ENCODE measurements around the gene TMEM61. TPM values are rescaled to one million over a fixed set of nuclear protein-coding genes. Genes with fewer than 3 reads are reported as not detected.

Gene TMEM61
- total RNA-seq, 2 donors from 2014 or later = 3.4 TPM; not detected in 1

DNA sequence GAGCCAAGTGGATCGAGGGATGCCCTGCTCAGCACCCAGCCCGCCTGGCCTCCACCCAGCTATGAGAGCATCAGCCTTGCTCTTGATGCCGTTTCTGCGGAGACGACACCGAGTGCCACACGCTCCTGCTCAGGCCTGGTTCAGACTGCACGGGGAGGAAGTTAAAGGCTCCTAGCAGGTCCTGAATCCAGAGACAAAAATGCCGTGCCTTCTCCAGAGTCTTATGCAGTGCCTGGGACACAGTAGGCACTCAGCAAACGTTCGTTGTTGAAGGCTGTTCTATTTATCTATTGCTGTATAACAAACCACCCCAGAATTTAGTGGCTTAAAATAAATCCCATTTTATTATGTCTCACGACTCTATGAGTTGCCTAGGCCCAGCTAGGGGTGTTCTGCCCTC is 11.5 kb downstream of the TMEM61 start:
- no peaks in the 10 kb centered on the region for H3K9me3 ChIP-seq
- ATAC-seq (ENCODE audit: insufficient number of reproducible peaks, low FRiP score, low read depth) (no peak), DNase-seq (ENCODE audit: low spot score) (no peak)
- H3K27me3 ChIP-seq (replicated peaks; ENCODE audit: insufficient read depth) = no peaks in the 10 kb centered on the region
- TF ChIP-seq, protein P1, sequence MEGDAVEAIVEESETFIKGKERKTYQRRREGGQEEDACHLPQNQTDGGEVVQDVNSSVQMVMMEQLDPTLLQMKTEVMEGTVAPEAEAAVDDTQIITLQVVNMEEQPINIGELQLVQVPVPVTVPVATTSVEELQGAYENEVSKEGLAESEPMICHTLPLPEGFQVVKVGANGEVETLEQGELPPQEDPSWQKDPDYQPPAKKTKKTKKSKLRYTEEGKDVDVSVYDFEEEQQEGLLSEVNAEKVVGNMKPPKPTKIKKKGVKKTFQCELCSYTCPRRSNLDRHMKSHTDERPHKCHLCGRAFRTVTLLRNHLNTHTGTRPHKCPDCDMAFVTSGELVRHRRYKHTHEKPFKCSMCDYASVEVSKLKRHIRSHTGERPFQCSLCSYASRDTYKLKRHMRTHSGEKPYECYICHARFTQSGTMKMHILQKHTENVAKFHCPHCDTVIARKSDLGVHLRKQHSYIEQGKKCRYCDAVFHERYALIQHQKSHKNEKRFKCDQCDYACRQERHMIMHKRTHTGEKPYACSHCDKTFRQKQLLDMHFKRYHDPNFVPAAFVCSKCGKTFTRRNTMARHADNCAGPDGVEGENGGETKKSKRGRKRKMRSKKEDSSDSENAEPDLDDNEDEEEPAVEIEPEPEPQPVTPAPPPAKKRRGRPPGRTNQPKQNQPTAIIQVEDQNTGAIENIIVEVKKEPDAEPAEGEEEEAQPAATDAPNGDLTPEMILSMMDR (IDR thresholded peaks at IDR 0.05) = no peak
- no peak overlapping the region for H3K27ac ChIP-seq
- H3K4me3 ChIP-seq = no peak overlapping the region
- no peaks in the 10 kb centered on the region for H3K36me3 ChIP-seq
- peaks cover 2 to 28% of the 10 kb centered on the region in 2 donors for H3K4me1 ChIP-seq (ENCODE audit: control insufficient read depth in 1 of 2, low read depth in 2 of 2)

DNA sequence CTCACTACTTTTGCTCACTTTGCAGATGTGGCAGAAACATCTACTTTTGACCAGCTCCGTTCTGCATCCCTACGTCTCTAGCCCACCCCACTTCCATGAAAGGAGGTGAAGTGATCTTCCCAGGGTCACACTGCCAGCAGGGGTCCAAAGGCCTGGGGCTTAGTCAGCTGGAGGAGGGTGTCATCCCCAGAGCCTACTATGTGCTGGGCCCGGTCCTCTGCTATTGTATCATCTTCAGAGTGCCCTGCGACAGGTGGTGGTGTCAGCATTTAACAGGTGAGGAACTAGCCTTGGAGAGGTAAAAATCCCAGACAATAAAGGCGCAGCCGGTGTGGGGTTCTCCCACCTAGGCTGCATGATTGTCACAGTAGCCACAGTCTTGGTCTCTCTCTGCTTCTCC is 12.7 kb downstream of the TMEM61 start:
- ATAC-seq (ENCODE audit: insufficient number of reproducible peaks, low FRiP score, low read depth) (no peak), DNase-seq (ENCODE audit: low spot score) (no peak)
- no peak overlapping the region for H3K4me3 ChIP-seq
- H3K4me1 ChIP-seq (ENCODE audit: control insufficient read depth in 1 of 2, low read depth in 2 of 2) = peaks cover 2 to 21% of the 10 kb centered on the region in 2 donors
- H3K27ac ChIP-seq = no peak overlapping the region
- no peaks in the 10 kb centered on the region for H3K9me3 ChIP-seq
- TF ChIP-seq, protein P1 (IDR thresholded peaks at IDR 0.05) = no peak
- H3K27me3 ChIP-seq (replicated peaks; ENCODE audit: insufficient read depth) = no peaks in the 10 kb centered on the region
- H3K36me3 ChIP-seq = no peaks in the 10 kb centered on the region

- TF ChIP-seq, protein P1 (IDR thresholded peaks at IDR 0.05) = no peak
- Histone ChIP-seq H3K27ac (no peak overlapping the region), H3K27me3 (replicated peaks; ENCODE audit: insufficient read depth) (no peaks in the 10 kb centered on the region), H3K4me3 (no peak overlapping the region), H3K4me1 (ENCODE audit: control insufficient read depth in 1 of 2, low read depth in 2 of 2) (peaks cover 2 to 18% of the 10 kb centered on the region in 2 donors), H3K36me3 (no peaks in the 10 kb centered on the region), H3K9me3 (no peaks in the 10 kb centered on the region)
- DNase-seq (ENCODE audit: low spot score) = no peak
- ATAC-seq (ENCODE audit: insufficient number of reproducible peaks, low FRiP score, low read depth) = no peak
Measured at GRCh38 chr1:54994355-54994990, 14.0 kb downstream of the TMEM61 start.

DNA sequence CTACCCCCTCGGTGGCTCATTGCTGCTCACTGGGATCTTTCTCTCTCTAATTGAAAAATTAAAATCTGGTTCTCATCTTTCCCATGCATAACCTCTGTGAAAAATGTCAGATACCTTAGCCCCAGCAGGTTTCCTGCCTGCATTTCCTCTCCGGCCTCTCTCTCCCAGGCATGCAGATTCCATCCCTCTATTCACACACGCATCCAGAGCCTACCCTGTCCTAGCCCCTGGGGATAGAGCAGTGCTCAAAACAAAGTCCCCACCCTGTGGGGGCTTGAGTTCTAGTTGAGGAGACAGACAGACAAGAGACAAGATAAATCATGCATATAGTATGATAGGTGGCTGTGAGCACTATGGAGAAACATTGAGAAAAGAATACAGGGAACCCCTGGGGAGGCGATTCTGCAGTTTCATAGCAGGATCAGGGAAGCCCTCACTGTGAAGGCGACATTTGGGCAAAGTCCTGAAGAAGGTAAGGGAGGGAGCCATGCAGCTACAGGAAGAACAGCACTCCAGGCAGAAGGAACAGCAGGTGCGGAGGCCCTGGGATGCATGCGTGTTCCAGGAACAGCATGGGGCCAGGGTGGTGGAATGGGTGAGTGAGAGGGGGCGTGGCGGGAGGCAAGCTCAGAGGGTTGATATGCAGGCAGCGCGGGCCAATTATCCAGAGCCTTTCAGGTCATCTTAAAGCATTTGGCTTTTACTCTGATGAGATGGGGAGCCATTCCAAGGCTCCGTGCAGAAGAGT is 14.8 kb downstream of the TMEM61 start:
- Histone ChIP-seq H3K4me3 (no peak overlapping the region), H3K27ac (no peak overlapping the region), H3K4me1 (ENCODE audit: control insufficient read depth in 1 of 2, low read depth in 2 of 2) (peaks cover 2 to 11% of the 10 kb centered on the region in 2 donors), H3K36me3 (no peaks in the 10 kb centered on the region), H3K9me3 (no peaks in the 10 kb centered on the region), H3K27me3 (replicated peaks; ENCODE audit: insufficient read depth) (no peaks in the 10 kb centered on the region)
- DNase-seq (ENCODE audit: low spot score) = no peak
- TF ChIP-seq, protein P1 (IDR thresholded peaks at IDR 0.05) = no peak
- ATAC-seq (ENCODE audit: insufficient number of reproducible peaks, low FRiP score, low read depth) = no peak

GRCh38 chr1:54995835-54996234 is 15.4 kb downstream of the TMEM61 start:
- no peaks in the 10 kb centered on the region for H3K9me3 ChIP-seq
- TF ChIP-seq, protein P1 (IDR thresholded peaks at IDR 0.05) = no peak
- no peak overlapping the region for H3K27ac ChIP-seq
- H3K27me3 ChIP-seq (replicated peaks; ENCODE audit: insufficient read depth) = no peaks in the 10 kb centered on the region
- H3K4me3 ChIP-seq = no peak overlapping the region
- H3K4me1 ChIP-seq (ENCODE audit: control insufficient read depth in 1 of 2, low read depth in 2 of 2) = peaks cover 2 to 9% of the 10 kb centered on the region in 2 donors
- DNase-seq (ENCODE audit: low spot score) (no peak), ATAC-seq (ENCODE audit: insufficient number of reproducible peaks, low FRiP score, low read depth) (no peak)
- H3K36me3 ChIP-seq = no peaks in the 10 kb centered on the region

Measured in thoracic aorta (tissue), 2 donors.